ENCODE data around the gene RAB7A.

The RAB7A gene

DNA sequence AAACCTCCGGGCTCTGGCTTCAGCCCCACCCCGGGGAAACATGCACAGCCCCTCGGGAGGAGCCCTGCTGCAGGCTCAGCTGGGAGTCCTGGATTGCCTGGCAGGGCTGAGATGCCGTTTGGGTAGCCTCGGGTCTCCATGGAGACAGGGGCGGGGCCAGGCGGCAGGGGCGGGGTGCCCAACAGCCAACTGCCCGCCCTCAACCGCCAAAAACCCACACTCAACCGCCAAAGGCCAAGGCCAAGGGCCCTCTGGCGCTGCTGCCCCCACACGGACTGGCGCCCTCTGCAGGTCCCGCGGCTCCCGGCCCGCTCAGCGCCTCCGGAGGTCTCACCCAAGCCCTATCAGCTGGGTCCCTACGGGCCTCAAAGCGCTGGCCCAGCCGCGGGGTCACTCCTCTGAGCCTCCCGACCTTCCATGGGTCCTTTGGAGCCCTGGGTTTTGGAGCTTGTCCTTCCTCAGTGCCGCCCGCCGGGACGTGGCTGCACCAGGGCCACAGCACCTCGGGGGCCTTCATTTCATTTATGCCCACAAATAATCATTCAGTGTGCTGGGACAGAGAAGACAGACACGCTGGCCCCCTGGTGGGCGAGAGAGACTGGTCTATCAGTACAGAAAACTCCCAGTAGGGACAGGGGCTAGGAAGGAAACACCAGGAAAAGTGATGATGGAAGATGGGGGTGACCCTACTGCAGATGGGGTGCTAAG lies 119.9 kb downstream of the RAB7A start:
- Histone ChIP-seq H3K36me3 (ENCODE audit: control insufficient read depth, insufficient read depth, low read length) (no peaks in the 10 kb centered on the region), H3K9ac (no peak overlapping the region), H3K79me2 (no peaks in the 10 kb centered on the region), H3K4me2 (ENCODE audit: low read length) (peak overlapping the region; percentile 48), H3K27ac (peak overlapping the region; percentile 22), H2AFZ (peak overlapping the region; percentile 98), H3K27me3 (ENCODE audit: control insufficient read depth, insufficient read depth, low read length) (no peaks in the 10 kb centered on the region), H3K4me3 (ENCODE audit: low read depth, low read length) (no peak overlapping the region), H3K9me3 (ENCODE audit: control insufficient read depth, low read length) (no peaks in the 10 kb centered on the region), H3K4me1 (peaks cover 4% of the 10 kb centered on the region)
- TF ChIP-seq, protein P1, sequence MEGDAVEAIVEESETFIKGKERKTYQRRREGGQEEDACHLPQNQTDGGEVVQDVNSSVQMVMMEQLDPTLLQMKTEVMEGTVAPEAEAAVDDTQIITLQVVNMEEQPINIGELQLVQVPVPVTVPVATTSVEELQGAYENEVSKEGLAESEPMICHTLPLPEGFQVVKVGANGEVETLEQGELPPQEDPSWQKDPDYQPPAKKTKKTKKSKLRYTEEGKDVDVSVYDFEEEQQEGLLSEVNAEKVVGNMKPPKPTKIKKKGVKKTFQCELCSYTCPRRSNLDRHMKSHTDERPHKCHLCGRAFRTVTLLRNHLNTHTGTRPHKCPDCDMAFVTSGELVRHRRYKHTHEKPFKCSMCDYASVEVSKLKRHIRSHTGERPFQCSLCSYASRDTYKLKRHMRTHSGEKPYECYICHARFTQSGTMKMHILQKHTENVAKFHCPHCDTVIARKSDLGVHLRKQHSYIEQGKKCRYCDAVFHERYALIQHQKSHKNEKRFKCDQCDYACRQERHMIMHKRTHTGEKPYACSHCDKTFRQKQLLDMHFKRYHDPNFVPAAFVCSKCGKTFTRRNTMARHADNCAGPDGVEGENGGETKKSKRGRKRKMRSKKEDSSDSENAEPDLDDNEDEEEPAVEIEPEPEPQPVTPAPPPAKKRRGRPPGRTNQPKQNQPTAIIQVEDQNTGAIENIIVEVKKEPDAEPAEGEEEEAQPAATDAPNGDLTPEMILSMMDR (IDR thresholded peaks at IDR 0.05), result peak; percentile 40

DNA sequence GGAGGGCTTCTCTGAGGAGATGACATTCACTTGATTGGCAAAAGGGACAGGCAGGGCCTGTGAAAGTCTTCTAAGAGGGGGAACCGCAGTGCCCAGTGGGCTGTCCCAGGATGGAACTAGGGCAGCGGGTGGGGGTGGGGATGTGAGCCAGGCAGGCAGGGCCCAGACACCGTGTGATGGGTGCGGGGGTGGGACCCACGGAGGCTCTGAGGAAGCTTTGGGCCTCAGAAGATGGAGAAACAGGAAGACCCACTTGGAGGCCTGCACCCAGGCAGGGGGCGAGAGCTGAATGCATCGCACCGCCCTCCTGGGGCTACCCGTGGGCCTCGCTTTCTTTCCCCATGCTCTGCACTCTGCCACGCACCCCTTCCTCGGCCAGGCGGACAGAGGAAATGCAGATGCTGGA lies 120.5 kb downstream of the RAB7A start:
- Histone ChIP-seq H3K4me3 (ENCODE audit: low read depth, low read length) (no peak overlapping the region), H3K4me1 (peaks cover 4% of the 10 kb centered on the region), H3K36me3 (ENCODE audit: control insufficient read depth, insufficient read depth, low read length) (no peaks in the 10 kb centered on the region), H3K27ac (peak overlapping the region; percentile 22), H2AFZ (peak overlapping the region; percentile 98), H3K9me3 (ENCODE audit: control insufficient read depth, low read length) (no peaks in the 10 kb centered on the region), H3K27me3 (ENCODE audit: control insufficient read depth, insufficient read depth, low read length) (no peaks in the 10 kb centered on the region), H3K4me2 (ENCODE audit: low read length) (no peak overlapping the region), H3K9ac (no peak overlapping the region), H3K79me2 (no peaks in the 10 kb centered on the region)
- TF ChIP-seq, protein P1 (IDR thresholded peaks at IDR 0.05), result no peak

DNA sequence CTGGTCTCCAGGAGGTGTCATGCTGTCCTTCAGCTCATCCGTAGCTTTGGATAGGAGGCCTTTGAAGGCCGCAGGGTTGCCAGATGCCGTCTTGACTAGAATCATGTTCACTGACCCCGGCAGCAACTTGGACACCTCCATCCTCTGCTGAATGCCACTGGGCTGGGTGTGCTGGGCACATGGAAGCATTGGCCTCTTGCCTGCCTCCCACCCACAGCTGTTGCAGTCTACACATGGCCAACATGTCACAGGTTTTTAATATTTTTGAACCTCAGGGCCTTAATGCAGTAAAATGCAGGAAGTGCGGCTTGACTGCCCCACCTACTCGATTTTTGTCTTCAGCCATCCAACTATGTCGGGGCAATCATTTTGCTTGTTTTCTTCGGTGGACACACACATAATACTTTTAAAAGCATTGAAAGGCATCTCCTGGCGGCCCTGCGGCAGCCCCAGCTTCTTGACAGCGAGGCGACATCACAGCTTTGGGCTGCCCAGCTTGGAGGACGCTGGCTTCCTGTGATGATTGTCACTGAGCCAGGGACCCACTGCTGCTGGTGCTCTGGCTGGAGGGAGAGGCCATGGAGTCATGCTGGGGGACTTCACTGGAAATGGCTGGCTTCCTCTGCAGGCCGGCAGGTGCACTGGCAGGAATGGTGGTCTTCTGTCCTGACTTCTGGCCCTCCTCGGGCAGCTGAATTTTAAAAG lies 121.8 kb downstream of the RAB7A start:
- Histone ChIP-seq H3K27ac (no peak overlapping the region), H3K4me1 (peaks cover 4% of the 10 kb centered on the region), H3K27me3 (ENCODE audit: control insufficient read depth, insufficient read depth, low read length) (no peaks in the 10 kb centered on the region), H3K9me3 (ENCODE audit: control insufficient read depth, low read length) (no peaks in the 10 kb centered on the region), H3K79me2 (no peaks in the 10 kb centered on the region), H3K9ac (no peak overlapping the region), H3K36me3 (ENCODE audit: control insufficient read depth, insufficient read depth, low read length) (no peaks in the 10 kb centered on the region), H3K4me2 (ENCODE audit: low read length) (no peak overlapping the region), H3K4me3 (ENCODE audit: low read depth, low read length) (no peak overlapping the region), H2AFZ (no peak overlapping the region)
- TF ChIP-seq, protein P1 (IDR thresholded peaks at IDR 0.05), result no peak

- Histone ChIP-seq H3K9me3 (ENCODE audit: control insufficient read depth, low read length) (no peaks in the 10 kb centered on the region), H2AFZ (no peak overlapping the region), H3K4me2 (ENCODE audit: low read length) (no peak overlapping the region), H3K4me3 (ENCODE audit: low read depth, low read length) (no peak overlapping the region), H3K27ac (no peak overlapping the region), H3K4me1 (peaks cover 4% of the 10 kb centered on the region), H3K79me2 (no peaks in the 10 kb centered on the region), H3K36me3 (ENCODE audit: control insufficient read depth, insufficient read depth, low read length) (no peaks in the 10 kb centered on the region), H3K27me3 (ENCODE audit: control insufficient read depth, insufficient read depth, low read length) (no peaks in the 10 kb centered on the region), H3K9ac (no peak overlapping the region)
- TF ChIP-seq, protein P1 (IDR thresholded peaks at IDR 0.05), result no peak
Measured at GRCh38 chr3:128848936-128849335, 123.0 kb downstream of the RAB7A start.

Measured in parathyroid adenoma (tissue), 2 donors.